Thyroid gland (tissue), 4 donors: Measurements from ENCODE around the gene WDFY4. TPM values are rescaled to one million over a fixed set of nuclear protein-coding genes. Genes with fewer than 3 reads are reported as not detected.

Experiments
- DNase-seq, 2 donors: peaks; one replicate each; pipeline ENCODE4 v3.0.0-alpha.2; 2019
- H3K27ac ChIP-seq, 3 donors: fragments of 200-600 bp; sonication (generic); 1 replicate in 2 of 3; 2 replicates in 1 of 3; pipeline ENCODE4 v1.5.1; 2016 to 2019; ENCODE audit warnings: mild to moderate bottlenecking in 1 of 3, moderate library complexity in 1 of 3
- H3K27me3 ChIP-seq: fragments of 200-600 bp; sonication (generic); one replicate; pipeline ENCODE4 v1.5.1; 2019
- H3K36me3 ChIP-seq, 2 donors: fragments of 200-600 bp; sonication (generic); one replicate each; pipeline ENCODE4 v1.5.1; 2016 to 2019
- H3K4me1 ChIP-seq, 2 donors: fragments of 200-600 bp; sonication (generic); one replicate each; pipeline ENCODE4 v1.5.1; 2017 to 2019
- H3K4me3 ChIP-seq, 3 donors: fragments of 200-600 bp; sonication (generic); replicated peaks in 1 of 3; 1 replicate in 2 of 3; 2 replicates in 1 of 3; pipeline ENCODE4 v1.5.1; 2016; ENCODE audit warnings: mild to moderate bottlenecking in 1 of 3
- H3K9me3 ChIP-seq: fragments of 200-600 bp; sonication (generic); one replicate; pipeline ENCODE4 v1.5.1; 2017
- POLR2A ChIP-seq, 2 donors: fragments of 450-650 bp; IDR thresholded peaks; one replicate each; pipeline ENCODE4 v1.6.1; 2017; ENCODE audit warnings: antibody characterized with exemption in 2 of 2, mild to moderate bottlenecking in 2 of 2, moderate library complexity in 1 of 2
- WGBS, 2 donors: methylation state at CpG; one replicate each; pipeline ENCODE4 v1.1.5; 2017; 5-methylcytosine and 5-hydroxymethylcytosine counted together
- intact Hi-C: fragments of 100-400 bp; cut with DNase I; formaldehyde crosslinking; loops from one replicate; pipeline ENCODE4 v1.15.1; 2023
- total RNA-seq, 4 donors: library from RNA; depleted of rRNA; stranded (reverse); fragments of >200 nt; gene quantifications; one replicate each; pipeline ENCODE4 v1.2.3, GENCODE V29; 2016
- TF ChIP-seq, protein P1 (sequence below), 6 experiments: fragments of 200-600 bp in 3 of 6; fragments of 450-650 bp in 3 of 6; sonication (generic) in 3 of 6; IDR thresholded peaks; one replicate each; pipeline ENCODE4 v1.5.1; 2016 to 2019; ENCODE audit warnings: antibody characterized with exemption in 6 of 6, mild to moderate bottlenecking in 2 of 6, inconsistent platforms in 1 of 6, moderate library complexity in 1 of 6

Gene WDFY4
- total RNA-seq, 4 donors from 2014 or later, result 1.0 to 3.5 (median 1.2) TPM

GRCh38 chr10:48778193-48778857 lies 93.7 kb downstream of the WDFY4 start:
- H3K4me3 ChIP-seq, result no peak overlapping the region
- DNase-seq, result no peak
- TF ChIP-seq POLR2A (IDR thresholded peaks at IDR 0.05), result no peak
- TF ChIP-seq, protein P1, sequence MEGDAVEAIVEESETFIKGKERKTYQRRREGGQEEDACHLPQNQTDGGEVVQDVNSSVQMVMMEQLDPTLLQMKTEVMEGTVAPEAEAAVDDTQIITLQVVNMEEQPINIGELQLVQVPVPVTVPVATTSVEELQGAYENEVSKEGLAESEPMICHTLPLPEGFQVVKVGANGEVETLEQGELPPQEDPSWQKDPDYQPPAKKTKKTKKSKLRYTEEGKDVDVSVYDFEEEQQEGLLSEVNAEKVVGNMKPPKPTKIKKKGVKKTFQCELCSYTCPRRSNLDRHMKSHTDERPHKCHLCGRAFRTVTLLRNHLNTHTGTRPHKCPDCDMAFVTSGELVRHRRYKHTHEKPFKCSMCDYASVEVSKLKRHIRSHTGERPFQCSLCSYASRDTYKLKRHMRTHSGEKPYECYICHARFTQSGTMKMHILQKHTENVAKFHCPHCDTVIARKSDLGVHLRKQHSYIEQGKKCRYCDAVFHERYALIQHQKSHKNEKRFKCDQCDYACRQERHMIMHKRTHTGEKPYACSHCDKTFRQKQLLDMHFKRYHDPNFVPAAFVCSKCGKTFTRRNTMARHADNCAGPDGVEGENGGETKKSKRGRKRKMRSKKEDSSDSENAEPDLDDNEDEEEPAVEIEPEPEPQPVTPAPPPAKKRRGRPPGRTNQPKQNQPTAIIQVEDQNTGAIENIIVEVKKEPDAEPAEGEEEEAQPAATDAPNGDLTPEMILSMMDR (IDR thresholded peaks at IDR 0.05), result no peak
- H3K4me1 ChIP-seq, result no peaks in the 10 kb centered on the region
- no peak overlapping the region for H3K27ac ChIP-seq
- intact Hi-C loops, result no loop called here
- H3K36me3 ChIP-seq, result no peaks in the 10 kb centered on the region
- no peaks in the 10 kb centered on the region for H3K27me3 ChIP-seq
- no peaks in the 10 kb centered on the region for H3K9me3 ChIP-seq
- 87 to 91% methylated on average over 9 to 11 of the region's 12 CpGs for WGBS, 2 donors

DNA sequence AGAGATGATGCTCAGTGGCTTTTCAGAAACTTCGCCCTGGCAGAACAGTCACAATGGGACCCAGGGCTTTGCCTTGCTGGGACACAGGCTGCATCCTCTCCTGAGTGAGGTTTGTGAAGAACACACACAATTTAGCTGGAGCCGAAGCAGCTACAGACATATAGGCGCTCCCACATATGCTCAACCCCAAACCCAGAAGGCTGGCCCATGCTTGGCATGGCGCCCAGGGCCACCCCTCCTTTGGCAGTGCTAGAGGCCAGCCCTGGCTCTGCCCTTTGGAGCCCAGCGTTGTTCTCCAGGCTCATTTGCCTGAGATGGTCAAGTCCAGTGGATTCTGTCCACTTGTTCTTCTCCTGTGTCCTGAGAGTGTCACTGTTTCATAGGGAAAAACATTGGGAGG lies 94.4 kb downstream of the WDFY4 start:
- H3K27me3 ChIP-seq, result no peaks in the 10 kb centered on the region
- H3K9me3 ChIP-seq, result no peaks in the 10 kb centered on the region
- no peaks in the 10 kb centered on the region for H3K4me1 ChIP-seq
- intact Hi-C loops, result no loop called here
- 88 to 100% methylated on average over 1 to 4 of the region's 5 CpGs for WGBS, 2 donors
- no peaks in the 10 kb centered on the region for H3K36me3 ChIP-seq
- no peak overlapping the region for H3K27ac ChIP-seq
- no peak overlapping the region for H3K4me3 ChIP-seq
- TF ChIP-seq, protein P1 (IDR thresholded peaks at IDR 0.05), result no peak
- no peak for TF ChIP-seq POLR2A (IDR thresholded peaks at IDR 0.05)
- no peak for DNase-seq

DNA sequence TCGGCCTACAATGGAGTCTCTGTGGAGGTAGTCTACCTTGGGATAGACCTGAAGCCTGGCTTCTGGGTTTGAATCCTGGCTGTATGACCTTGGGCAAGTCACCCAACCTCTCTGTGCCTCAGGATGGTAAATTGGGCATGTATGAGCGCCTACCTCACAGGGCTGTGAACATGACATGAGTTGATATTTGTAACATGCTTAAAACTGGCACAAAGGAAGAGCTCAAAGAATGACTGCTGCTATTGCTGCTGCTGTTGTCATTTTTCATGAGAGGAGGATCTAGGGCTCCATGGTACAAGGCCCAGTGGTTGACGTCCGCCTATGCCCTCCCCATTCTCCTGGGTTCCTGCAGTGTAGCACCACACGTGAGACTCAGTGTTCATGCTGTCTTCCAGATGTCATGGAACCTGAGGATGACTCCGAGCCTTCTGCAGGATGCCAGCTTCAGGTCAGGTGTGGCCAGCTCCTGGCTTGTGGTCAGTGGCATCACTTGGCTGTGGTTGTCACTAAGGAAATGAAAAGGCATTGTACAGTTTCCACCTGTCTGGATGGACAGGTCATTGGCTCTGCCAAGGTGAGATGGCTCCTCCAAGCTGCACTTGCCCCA lies 95.0 kb downstream of the WDFY4 start:
- Histone ChIP-seq H3K9me3 (no peaks in the 10 kb centered on the region), H3K27ac (no peak overlapping the region), H3K4me1 (no peaks in the 10 kb centered on the region), H3K36me3 (no peaks in the 10 kb centered on the region), H3K4me3 (no peak overlapping the region), H3K27me3 (no peaks in the 10 kb centered on the region)
- intact Hi-C loops, result no loop called here
- 93 to 100% methylated on average over 4 to 5 of the region's 6 CpGs for WGBS, 2 donors
- DNase-seq, result no peak
- TF ChIP-seq POLR2A (IDR thresholded peaks at IDR 0.05), result no peak
- TF ChIP-seq, protein P1 (IDR thresholded peaks at IDR 0.05), result no peak

- Histone ChIP-seq H3K36me3 (no peaks in the 10 kb centered on the region), H3K27ac (no peak overlapping the region), H3K9me3 (no peaks in the 10 kb centered on the region), H3K4me1 (no peaks in the 10 kb centered on the region), H3K27me3 (no peaks in the 10 kb centered on the region), H3K4me3 (no peak overlapping the region)
- 95 to 98% methylated on average over 5 of the region's 5 CpGs for WGBS, 2 donors
- TF ChIP-seq POLR2A (IDR thresholded peaks at IDR 0.05), result no peak
- TF ChIP-seq, protein P1 (IDR thresholded peaks at IDR 0.05), result no peak
- no peak for DNase-seq
- intact Hi-C loops, result no loop called here
Measured at GRCh38 chr10:48780341-48780740, 95.7 kb downstream of the WDFY4 start.

- Histone ChIP-seq H3K9me3 (no peaks in the 10 kb centered on the region), H3K4me3 (no peak overlapping the region), H3K36me3 (no peaks in the 10 kb centered on the region), H3K4me1 (no peaks in the 10 kb centered on the region), H3K27ac (no peak overlapping the region), H3K27me3 (no peaks in the 10 kb centered on the region)
- intact Hi-C loops, result no loop called here
- DNase-seq, result no peak
- 55 to 68% methylated on average over 2 of the region's 2 CpGs for WGBS, 2 donors
- TF ChIP-seq, protein P1 (IDR thresholded peaks at IDR 0.05), result no peak
- no peak for TF ChIP-seq POLR2A (IDR thresholded peaks at IDR 0.05)
Measured at GRCh38 chr10:48782386-48782785, 97.7 kb downstream of the WDFY4 start.
